Midbrain (tissue), 1 donor: ENCODE results near the gene ANXA2.
"Not testable (repeated sequence)": the region's sequence is repeated elsewhere in the genome, so short reads cannot be mapped to it uniquely, and the experiment has no call there.

Experiments used
- DNase-seq: peaks from one replicate; lab custom pipeline; 2025; lab: John Stamatoyannopoulos, UW

ANXA2 gene

DNA sequence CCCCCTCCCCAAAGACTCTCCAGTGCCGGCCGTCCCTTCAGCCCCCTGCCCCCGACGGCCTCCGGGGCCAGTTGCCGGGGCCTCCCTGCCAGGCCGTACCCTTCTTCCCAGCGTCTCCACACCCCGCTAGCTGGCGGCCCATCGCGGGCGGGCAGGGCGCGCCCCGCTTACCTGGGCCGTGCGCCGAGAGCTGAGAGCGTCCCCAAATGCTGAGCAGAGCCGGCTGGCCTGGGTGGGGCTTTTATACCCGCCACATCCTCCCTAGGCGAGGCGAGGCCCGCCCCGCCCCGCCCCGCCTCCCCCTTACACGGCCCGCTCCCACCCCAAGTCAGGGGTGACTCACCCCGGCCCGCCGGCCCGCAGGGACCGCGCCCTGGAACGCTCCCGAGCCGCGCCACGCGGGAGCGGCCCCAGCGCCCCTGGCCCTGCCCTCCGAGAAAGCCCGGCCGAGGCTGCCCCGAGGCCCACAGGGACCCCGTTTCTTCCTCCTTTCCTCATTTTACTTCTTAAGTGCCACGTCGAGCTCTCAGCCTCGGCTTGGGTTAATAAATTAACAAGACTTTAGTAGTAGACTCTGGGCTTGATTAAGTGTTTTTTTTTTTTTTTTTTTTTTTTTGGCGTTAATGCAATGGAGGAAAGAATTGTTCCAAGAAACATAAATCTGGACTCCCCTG lies at the start of gene ANXA2:
TSS of gene ANXA2 (minus strand) at position 215 of the 674 bp plus-strand sequence. CDS start 11,911 bp downstream, outside the sequence.
- no peak for DNase-seq

DNA sequence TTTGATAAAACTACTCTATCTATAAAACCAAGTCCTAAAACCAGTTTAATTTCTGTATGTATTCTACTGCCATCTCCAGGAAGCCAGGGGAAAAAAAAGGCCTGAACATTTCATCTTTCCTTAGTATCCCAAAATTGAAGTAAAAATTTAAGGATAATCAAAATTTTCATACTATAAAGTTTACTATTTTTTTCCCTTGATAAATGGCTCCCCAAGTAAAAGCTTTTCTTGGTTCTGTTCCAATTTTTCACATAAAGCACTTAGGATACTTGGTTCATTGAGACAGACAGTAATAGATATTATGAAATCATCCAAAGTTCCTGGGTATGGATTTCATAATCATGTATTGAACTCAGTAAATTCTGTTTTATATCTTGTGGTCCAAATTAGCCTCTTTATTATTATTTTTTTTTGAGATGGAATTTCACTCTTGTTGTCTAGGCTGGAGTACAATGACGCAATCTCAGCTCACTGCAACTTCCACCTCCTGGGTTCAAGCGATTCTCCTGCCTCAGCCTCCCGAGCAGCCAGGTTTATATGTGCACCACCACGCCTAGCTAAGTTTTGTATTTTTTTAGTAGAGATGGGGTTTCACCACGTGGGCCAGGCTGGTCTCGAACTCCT lies 46.6 kb upstream of the ANXA2 start:
- no peak for DNase-seq

- DNase-seq: no peak
Measured at GRCh38 chr15:60442763-60443162, 45.0 kb upstream of the ANXA2 start.

DNA sequence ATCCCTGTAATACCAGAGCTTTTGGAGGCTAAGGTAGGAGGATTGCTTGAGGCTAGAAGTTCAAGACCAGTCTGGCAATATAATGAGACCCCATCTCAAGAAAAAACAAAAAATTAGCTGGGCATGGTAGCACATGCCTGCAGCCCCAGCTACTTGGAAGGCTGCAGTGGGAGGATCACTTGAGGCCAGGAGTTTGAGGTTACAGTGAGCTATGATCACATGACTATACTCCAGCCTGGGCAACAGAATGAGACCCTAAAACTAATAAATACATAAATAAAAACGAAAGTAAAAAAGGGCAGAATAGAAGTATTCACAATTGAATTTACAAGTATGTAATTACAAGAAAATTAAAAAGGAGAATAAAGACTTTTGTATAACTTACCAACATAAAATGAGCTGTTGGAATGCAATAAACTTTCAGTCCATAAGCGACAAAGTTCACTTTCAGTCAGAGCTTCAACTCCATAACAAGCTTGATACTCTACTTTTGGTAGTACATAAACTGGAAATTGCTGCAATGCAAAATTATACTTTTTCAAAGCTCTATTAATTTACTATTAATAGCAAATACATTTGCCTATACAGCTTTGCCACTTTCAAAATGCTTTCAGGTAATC lies 44.4 kb upstream of the ANXA2 start:
- no peak for DNase-seq

DNA sequence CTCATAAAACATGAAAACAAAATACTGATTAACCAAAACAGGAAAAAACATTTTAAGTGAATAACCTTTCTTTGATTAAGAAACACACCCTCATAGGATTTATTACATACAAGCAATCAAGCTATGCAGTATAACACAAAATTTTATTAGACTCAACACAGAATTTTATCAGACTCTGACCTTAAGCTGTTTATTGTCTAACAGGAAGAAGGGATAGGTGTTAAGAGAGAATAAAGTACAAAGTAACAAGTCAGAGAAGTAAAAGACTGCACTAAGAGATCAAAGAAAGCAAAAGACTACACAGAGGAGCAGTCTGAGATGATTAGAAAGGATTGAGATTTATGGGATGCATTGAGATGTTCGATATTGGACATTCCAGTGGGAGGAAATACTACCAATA lies 43.5 kb upstream of the ANXA2 start:
- no peak for DNase-seq

DNA sequence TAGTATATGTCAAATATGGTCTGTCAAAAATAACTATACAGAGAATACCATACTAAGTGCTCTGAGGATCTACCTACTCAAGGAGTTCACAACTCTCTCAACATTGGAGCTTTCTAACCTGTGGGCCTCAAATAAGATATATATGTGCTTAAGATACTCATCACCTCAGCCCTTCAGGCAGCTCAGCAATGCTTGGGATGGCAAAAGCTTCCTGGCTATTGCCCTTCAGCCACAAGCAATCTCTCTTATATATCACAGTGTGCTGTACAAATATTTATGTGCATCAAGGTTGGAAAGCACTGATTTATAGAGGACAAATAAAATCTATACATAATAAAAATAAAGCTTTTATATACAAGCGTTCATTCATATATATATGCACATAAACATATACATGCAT lies 40.9 kb upstream of the ANXA2 start:
- DNase-seq: no peak

- no peak for DNase-seq
Measured at GRCh38 chr15:60428935-60429334, 31.1 kb upstream of the ANXA2 start.

DNA sequence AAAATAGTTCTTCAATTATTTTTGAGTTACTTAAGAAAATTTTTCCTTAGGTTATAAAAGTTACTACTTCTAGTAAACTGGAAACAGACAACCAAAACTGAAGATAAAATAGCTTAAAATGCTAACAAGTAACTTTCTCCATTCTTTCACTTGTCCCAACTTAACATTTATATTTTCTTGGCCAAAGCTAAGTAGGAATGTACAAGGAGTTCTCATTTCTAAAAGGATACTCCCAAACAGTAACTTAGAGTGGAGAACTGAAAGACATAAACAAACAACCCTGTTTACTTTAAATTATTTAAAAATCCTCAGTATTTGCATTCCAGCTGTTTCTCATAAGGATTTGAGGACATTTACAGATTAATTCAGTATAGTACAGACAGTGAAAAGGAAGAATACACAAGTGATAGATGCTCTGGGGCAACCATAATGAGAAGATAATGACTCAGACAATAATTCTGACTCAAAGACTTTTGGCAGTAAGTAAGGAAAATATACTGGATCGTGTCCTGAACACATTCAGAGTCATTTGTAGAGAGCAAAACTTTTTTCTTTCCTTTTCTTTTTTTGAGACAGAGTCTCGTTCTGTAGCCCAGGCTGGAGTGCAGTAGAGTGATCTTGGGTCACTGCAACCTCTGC lies 29.2 kb upstream of the ANXA2 start:
- no peak for DNase-seq

DNA sequence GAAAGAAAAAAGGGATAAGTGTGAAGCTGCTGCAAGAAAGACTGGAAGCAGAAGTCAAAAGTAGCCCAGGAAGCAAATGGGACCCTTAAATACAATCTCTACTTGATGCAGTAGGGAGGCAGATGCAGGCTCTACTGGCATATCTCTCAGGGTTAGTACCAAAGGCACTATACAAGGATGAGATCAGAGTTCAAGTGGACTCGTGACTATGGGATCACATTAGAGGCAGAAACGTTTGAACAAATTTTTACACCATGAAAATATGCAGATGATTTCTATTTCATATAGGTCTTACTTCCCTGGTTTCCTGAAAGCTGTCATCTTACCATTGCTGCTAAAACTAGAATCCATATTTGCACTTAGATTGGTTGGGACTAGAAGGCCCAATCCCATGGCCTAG lies 27.7 kb upstream of the ANXA2 start:
- DNase-seq: no peak

GRCh38 chr15:60424006-60424405 lies 26.2 kb upstream of the ANXA2 start:
- DNase-seq: no peak

DNA sequence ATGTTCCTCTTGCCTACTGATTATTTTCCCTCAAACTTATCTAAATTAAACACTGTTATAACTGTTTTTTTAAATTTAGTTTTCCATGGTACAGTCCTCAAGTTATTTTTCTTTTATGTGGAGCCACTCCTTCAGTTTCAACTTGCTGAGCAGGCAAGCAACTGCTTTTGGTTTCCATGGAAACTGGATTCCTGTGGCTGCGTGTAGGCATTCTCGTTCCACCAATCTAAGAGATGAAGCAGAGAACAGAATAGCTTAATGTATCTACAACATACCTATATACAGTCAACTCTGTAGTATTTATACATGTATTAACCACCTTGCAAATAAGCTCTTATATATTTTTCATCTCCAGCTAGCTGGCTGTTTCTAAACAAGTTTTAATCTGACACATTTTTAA lies 25.8 kb upstream of the ANXA2 start:
- no peak for DNase-seq

- DNase-seq: no peak
Measured at GRCh38 chr15:60421544-60421943, 23.8 kb upstream of the ANXA2 start.

DNA sequence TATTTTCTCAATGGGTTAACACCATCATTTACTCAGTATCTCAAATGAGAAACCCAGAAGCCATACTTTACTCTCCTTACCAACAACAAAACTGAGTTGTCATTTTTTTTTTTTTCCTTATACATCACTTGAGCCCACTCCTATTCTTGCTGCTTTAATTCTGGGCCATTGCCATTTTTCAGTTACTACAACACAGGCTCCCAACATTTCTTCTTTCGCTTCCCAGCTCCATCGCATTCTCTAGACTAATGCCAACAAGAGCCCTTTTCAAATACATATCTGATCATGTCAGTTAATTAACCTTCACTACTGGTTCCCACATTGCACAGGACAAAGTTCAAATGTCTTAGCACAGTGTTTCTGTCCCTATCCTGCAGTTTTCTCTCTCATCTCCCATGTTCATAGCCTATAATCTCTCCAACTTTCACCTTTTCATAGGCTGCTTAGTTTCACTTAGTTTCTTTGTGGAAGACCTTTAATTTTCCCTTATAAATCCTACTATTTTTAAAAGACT lies 22.5 kb upstream of the ANXA2 start:
- no peak for DNase-seq

GRCh38 chr15:60419753-60420152 lies 22.0 kb upstream of the ANXA2 start:
- no peak for DNase-seq

DNA sequence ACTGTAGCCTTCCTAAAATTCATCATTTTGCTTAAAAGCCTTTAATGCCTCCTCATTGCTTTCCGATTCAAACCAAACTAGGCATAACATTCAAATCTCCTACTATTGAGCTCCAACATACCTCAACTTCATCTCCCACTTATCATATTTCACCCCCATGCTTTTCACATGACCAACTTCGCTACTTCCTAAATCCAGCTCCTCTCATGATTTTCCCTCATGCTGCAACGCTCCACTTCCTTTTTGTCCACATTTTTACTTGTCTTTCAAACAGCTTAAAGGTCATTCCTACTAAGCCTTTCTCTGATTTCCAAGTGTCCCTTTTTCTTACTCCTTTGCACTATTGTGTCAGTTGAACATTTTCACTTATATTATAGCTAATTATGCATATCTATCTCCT lies 20.3 kb upstream of the ANXA2 start:
- DNase-seq: no peak

DNA sequence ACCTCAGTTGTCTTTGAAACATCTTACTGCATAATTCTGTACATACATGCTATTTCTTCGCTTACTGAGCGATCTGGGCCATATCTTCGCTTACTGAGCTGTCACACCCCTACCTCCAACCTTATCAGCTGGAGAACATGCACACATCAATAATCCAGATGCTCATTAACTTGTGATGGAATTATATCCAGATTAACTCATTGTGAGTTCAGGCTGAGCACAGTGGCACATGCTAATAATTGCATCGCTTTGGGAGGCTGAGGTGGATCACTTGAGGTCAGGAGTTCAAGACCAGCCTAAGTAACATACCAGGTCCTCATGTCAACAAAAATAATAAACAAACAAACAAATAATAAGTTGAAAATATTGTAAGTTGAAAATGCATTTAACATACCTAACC lies 19.3 kb upstream of the ANXA2 start:
- no peak for DNase-seq

- no peak for DNase-seq
Measured at GRCh38 chr15:60416484-60416883, 18.7 kb upstream of the ANXA2 start.

DNA sequence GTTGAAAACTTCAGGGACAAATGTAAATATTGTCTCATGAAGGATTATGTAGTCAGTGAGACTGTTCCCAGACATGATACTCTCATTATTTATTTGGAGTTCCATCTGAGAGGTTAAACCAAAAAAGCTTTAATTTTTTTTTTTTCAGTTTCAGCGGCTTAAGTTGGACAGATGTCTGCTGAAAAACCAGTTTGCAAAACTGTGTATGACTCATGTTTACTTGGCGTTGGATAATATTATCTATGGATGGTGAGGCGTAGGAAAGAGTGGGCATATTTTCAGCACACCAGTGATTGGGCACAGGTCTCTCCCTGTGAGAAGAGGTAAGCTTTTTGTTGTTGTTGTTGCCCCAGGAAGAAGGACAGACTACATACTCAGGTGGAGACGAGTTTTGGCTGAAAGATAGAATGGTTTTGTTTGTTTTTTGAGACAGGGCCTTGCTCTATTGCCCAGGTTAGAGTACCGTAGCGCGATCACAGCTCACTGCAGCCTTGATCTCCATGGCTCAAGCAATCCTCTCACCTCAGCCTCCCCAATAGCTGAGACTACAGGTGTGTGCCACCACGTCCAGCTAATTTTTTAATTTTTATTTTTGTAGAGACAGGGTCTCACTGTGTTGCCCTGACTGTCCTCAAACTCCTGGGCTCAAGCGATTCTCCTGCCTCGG lies 16.4 kb upstream of the ANXA2 start:
- DNase-seq: no peak

- DNase-seq: no peak
Measured at GRCh38 chr15:60413231-60413824, 15.5 kb upstream of the ANXA2 start.

GRCh38 chr15:60412807-60413206 lies 15.0 kb upstream of the ANXA2 start:
- not testable (repeated sequence) for DNase-seq

- no peak for DNase-seq
Measured at GRCh38 chr15:60411774-60412425, 14.1 kb upstream of the ANXA2 start.
